ENCODE results near the gene HOXD11. TPM values are rescaled to one million over a fixed set of nuclear protein-coding genes. Genes with fewer than 3 reads are reported as not detected.

The HOXD11 gene
- total RNA-seq, 2 experiments from 2014 or later = not detected

- ChIA-PET POLR2A (no interaction called here), CTCF (interaction anchor here (1.3 kb wide), 1 partner anchor 515 kb away, joined by 4 read pairs; no protein-coding TSS in a partner anchor)
- no peak within 1 kb of the TSS for H3K4me3 Mint-ChIP-seq
- H3K4me1 Mint-ChIP-seq (ENCODE audit: low read depth) = peaks cover 10% of the 10 kb centered on the region
- no peak for DNase-seq
- no peaks in the 10 kb centered on the region for H3K9me3 Mint-ChIP-seq
- H3K27ac Mint-ChIP-seq = no peak within 1 kb of the TSS
- intact Hi-C loops (cut with micrococcal nuclease) = no loop called here
- peaks cover 4% of the 10 kb centered on the region for H3K36me3 Mint-ChIP-seq
- H3K27me3 Mint-ChIP-seq = peaks cover 82% of the 10 kb centered on the region
Measured at GRCh38 chr2:176122683-176123410, 15.8 kb downstream of the HOXD11 start, which contains the start of gene HOXD9. HOXD9 (plus strand) TSS chr2:176122719; CDS start chr2:176122769, 50 bp downstream.

GRCh38 chr2:176123411-176124109, 16.5 kb downstream of the HOXD11 start:
- Mint-ChIP-seq H3K9me3 (no peaks in the 10 kb centered on the region), H3K27me3 (peaks cover 82% of the 10 kb centered on the region), H3K4me3 (no peak overlapping the region), H3K4me1 (ENCODE audit: low read depth) (peaks cover 17% of the 10 kb centered on the region), H3K27ac (no peak overlapping the region), H3K36me3 (peaks cover 3% of the 10 kb centered on the region)
- intact Hi-C loops (cut with micrococcal nuclease) = no loop called here
- ChIA-PET CTCF (interaction anchor here (1.3 kb wide), 1 partner anchor 515 kb away, joined by 4 read pairs; no protein-coding TSS in a partner anchor), POLR2A (no interaction called here)
- no peak for DNase-seq

- H3K27me3 Mint-ChIP-seq = peaks cover 84% of the 10 kb centered on the region
- ChIA-PET CTCF (interaction anchor here (4.0 kb wide), 1 partner anchor 527 kb away, joined by 62 read pairs; no protein-coding TSS in a partner anchor), POLR2A (no interaction called here)
- intact Hi-C loops (cut with micrococcal nuclease) = no loop called here
- DNase-seq = no peak
- H3K27ac Mint-ChIP-seq = no peak overlapping the region
- no peaks in the 10 kb centered on the region for H3K9me3 Mint-ChIP-seq
- peaks cover 1% of the 10 kb centered on the region for H3K36me3 Mint-ChIP-seq
- H3K4me1 Mint-ChIP-seq (ENCODE audit: low read depth) = peaks cover 18% of the 10 kb centered on the region
- no peak overlapping the region for H3K4me3 Mint-ChIP-seq
Measured at GRCh38 chr2:176124110-176124946, 17.2 kb downstream of the HOXD11 start.

GRCh38 chr2:176124947-176125771, 18.1 kb downstream of the HOXD11 start:
- intact Hi-C loops (cut with micrococcal nuclease) = loop anchor here (5.0 kb wide), 1 partner anchor 47 kb away; no protein-coding TSS in a partner anchor
- CTCF ChIA-PET = interaction anchor here (2.0 to 4.9 kb wide), 6 partner anchors 28 to 1036 kb away, joined by 9 to 149 read pairs (median 34); no protein-coding TSS in a partner anchor
- Mint-ChIP-seq H3K4me1 (ENCODE audit: low read depth) (peaks cover 18% of the 10 kb centered on the region), H3K27ac (no peak overlapping the region), H3K27me3 (peaks cover 77% of the 10 kb centered on the region), H3K36me3 (peaks cover 1% of the 10 kb centered on the region), H3K9me3 (no peaks in the 10 kb centered on the region), H3K4me3 (no peak overlapping the region)
- DNase-seq = no peak
- POLR2A ChIA-PET = no interaction called here

- Mint-ChIP-seq H3K4me1 (ENCODE audit: low read depth) (peaks cover 20% of the 10 kb centered on the region), H3K27ac (no peak overlapping the region), H3K27me3 (peaks cover 74% of the 10 kb centered on the region), H3K4me3 (no peak overlapping the region), H3K9me3 (no peaks in the 10 kb centered on the region), H3K36me3 (peaks cover 1% of the 10 kb centered on the region)
- ChIA-PET POLR2A (no interaction called here), CTCF (interaction anchor here (2.0 to 4.9 kb wide), 6 partner anchors 29 to 1036 kb away, joined by 9 to 149 read pairs (median 34); no protein-coding TSS in a partner anchor)
- DNase-seq = no peak
- intact Hi-C loops (cut with micrococcal nuclease) = loop anchor here (2.0 to 5.0 kb wide), 4 partner anchors 47 to 689 kb away; no protein-coding TSS in a partner anchor
Measured at GRCh38 chr2:176125772-176126054, 18.6 kb downstream of the HOXD11 start.

GRCh38 chr2:176126929-176127773, 20.1 kb downstream of the HOXD11 start:
- Mint-ChIP-seq H3K27ac (no peak overlapping the region), H3K9me3 (no peaks in the 10 kb centered on the region), H3K36me3 (peaks cover 3% of the 10 kb centered on the region), H3K4me3 (no peak overlapping the region), H3K27me3 (peaks cover 74% of the 10 kb centered on the region), H3K4me1 (ENCODE audit: low read depth) (peaks cover 28% of the 10 kb centered on the region)
- POLR2A ChIA-PET = no interaction called here
- intact Hi-C loops (cut with micrococcal nuclease) = loop anchor here (1.0 to 5.0 kb wide), 7 partner anchors 45 to 1020 kb away; no protein-coding TSS in a partner anchor
- peak; percentile 67 for DNase-seq
- CTCF ChIA-PET = interaction anchor here (0.6 to 4.9 kb wide), 46 partner anchors 10 to 1635 kb away, joined by 3 to 149 read pairs (median 4); no protein-coding TSS in a partner anchor

- intact Hi-C loops (cut with micrococcal nuclease) = loop anchor here (1.0 to 5.0 kb wide), 7 partner anchors 45 to 1020 kb away; no protein-coding TSS in a partner anchor
- ChIA-PET CTCF (interaction anchor here (0.6 to 4.9 kb wide), 27 partner anchors 9 to 1528 kb away, joined by 3 to 149 read pairs (median 6); no protein-coding TSS in a partner anchor), POLR2A (no interaction called here)
- peaks cover 30% of the 10 kb centered on the region for H3K4me1 Mint-ChIP-seq (ENCODE audit: low read depth)
- H3K4me3 Mint-ChIP-seq = no peak overlapping the region
- H3K27ac Mint-ChIP-seq = no peak overlapping the region
- H3K27me3 Mint-ChIP-seq = peaks cover 76% of the 10 kb centered on the region
- H3K36me3 Mint-ChIP-seq = peaks cover 3% of the 10 kb centered on the region
- no peaks in the 10 kb centered on the region for H3K9me3 Mint-ChIP-seq
- DNase-seq = no peak
Measured at GRCh38 chr2:176127774-176128072, 20.6 kb downstream of the HOXD11 start.

GRCh38 chr2:176128172-176128981, 21.3 kb downstream of the HOXD11 start:
- CTCF ChIA-PET = interaction anchor here (0.5 to 4.9 kb wide), 15 partner anchors 11 to 1527 kb away, joined by 3 to 149 read pairs (median 7); no protein-coding TSS in a partner anchor
- Mint-ChIP-seq H3K36me3 (peaks cover 3% of the 10 kb centered on the region), H3K27ac (peak overlapping the region; percentile 75), H3K27me3 (peaks cover 80% of the 10 kb centered on the region), H3K4me3 (peak overlapping the region; percentile 43), H3K4me1 (ENCODE audit: low read depth) (peaks cover 30% of the 10 kb centered on the region), H3K9me3 (no peaks in the 10 kb centered on the region)
- POLR2A ChIA-PET = no interaction called here
- no peak for DNase-seq
- intact Hi-C loops (cut with micrococcal nuclease) = loop anchor here (5.0 kb wide), 1 partner anchor 44 kb away; no protein-coding TSS in a partner anchor

DNA sequence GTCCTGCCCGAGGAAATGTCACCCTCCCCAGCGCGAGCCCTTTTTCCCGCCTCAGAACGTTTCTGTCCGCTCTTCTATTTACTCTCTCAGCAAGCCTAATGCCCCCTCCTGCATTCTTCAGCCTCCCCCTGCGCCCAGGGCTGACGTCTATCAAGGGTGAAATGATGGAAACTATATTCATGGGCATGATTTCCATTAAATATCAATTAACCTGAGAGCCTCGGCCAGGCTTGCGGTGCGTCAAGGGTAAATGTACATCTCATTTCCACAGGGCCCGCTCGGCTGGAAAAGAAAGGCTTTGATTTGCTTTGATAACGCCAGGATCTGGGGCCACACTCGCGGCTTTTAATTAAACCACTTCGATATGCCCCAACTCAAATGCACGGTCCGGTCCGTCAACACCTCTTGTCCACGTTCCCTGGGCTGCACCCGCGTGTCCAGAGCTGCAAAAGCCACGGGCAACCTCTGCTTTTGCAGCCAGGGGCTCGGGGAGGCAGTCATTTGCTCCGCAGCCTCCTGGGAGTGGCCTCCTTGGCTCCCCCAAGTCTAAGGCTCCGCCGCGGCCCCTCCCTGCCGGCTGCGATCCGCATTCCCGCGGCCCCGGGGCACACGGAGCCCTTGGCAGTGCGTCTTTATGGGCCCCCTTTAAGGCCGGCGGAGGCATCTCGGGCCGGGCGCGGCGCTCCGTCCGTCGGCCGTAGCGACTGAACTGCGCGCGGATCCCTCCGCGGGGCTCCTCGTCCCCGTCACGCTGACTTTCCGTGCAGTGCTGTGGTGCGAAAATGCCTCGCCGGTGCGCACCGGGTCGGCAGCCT, 22.1 kb downstream of the HOXD11 start, which contains the start of gene HOXD8:
Gene HOXD8 (plus strand): TSS at position 724 of the 815 bp plus-strand sequence. CDS start 662 bp downstream, outside the sequence.
- Mint-ChIP-seq H3K27ac (peak within 1 kb of the TSS; percentile 54), H3K27me3 (peaks cover 80% of the 10 kb centered on the region)

More for the DNA sequence above, 22.1 kb downstream of the HOXD11 start, which contains the start of gene HOXD8:
- ChIA-PET POLR2A (no interaction called here), CTCF (interaction anchor here (2.8 to 4.9 kb wide), 3 partner anchors 325 to 525 kb away, joined by 16 to 149 read pairs (median 26); no protein-coding TSS in a partner anchor)
- intact Hi-C loops (cut with micrococcal nuclease) = loop anchor here (5.0 kb wide), 1 partner anchor 43 kb away; no protein-coding TSS in a partner anchor
- DNase-seq = no peak
- Mint-ChIP-seq H3K4me1 (ENCODE audit: low read depth) (peaks cover 25% of the 10 kb centered on the region), H3K9me3 (no peaks in the 10 kb centered on the region), H3K4me3 (peak within 1 kb of the TSS; percentile 43), H3K36me3 (peaks cover 3% of the 10 kb centered on the region)
